K562 (cell line): ENCODE measurements around the gene VMP1. TPM values are rescaled to one million over a fixed set of nuclear protein-coding genes. Genes with fewer than 3 reads are reported as not detected.

ENCODE experiments used
- CHD7 ChIP-seq: fragments of 200-600 bp; sonication (generic); IDR thresholded peaks from one replicate; pipeline ENCODE4 v1.6.1; 2012; ENCODE audit warnings: mild to moderate bottlenecking, low read depth, low read length, inconsistent platforms
- JUN ChIP-seq, 2 experiments: sonication (generic) in 1 of 2; formaldehyde crosslinking in 1 of 2; IDR thresholded peaks; 2 replicates each; pipeline versions ENCODE4 v1.6.1 to v1.8.0; 2012 to 2022; ENCODE audit warnings: borderline replicate concordance in 2 of 2, mild to moderate bottlenecking in 2 of 2, improper control_type of control experiment in 1 of 2, low read depth in 1 of 2, low read length in 1 of 2, missing genetic modification reagents in 1 of 2
- THRA ChIP-seq: fragments of 450-650 bp; IDR thresholded peaks from 2 replicates; pipeline ENCODE4 v1.6.1; 2017; ENCODE audit warnings: mild to moderate bottlenecking, moderate library complexity
- YY1 ChIP-seq, 3 experiments: IDR thresholded peaks; 2 replicates each; pipeline ENCODE4 v1.6.1; 2011; ENCODE audit warnings: low read length in 2 of 3, mild to moderate bottlenecking in 2 of 3, moderate library complexity in 2 of 3, borderline replicate concordance in 1 of 3, control low read depth in 1 of 3, low read depth in 1 of 3; ENCODE audit not compliant: insufficient read depth in 3 of 3, insufficient replicate concordance in 2 of 3, control insufficient read depth in 1 of 3, insufficient read length in 1 of 3; ENCODE audit errors: extremely low read depth in 1 of 3
- polyA plus RNA-seq, 8 experiments: library from polyadenylated mRNA; depleted of rRNA in 4 of 8; stranded (reverse) in 5 of 8; unstranded in 3 of 8; fragments of >200 nt; fragmentation: Nextera tagmentation in 2 of 8; fragmentation: Illumina TruSeq in 1 of 8; extraction: Ambion mirVana in 2 of 8; extraction: Trizol in 1 of 8; gene quantifications; 2 replicates each; pipeline versions ENCODE4 v1.2.1 to v1.2.3, GENCODE V29; 2011 to 2014; ENCODE audit warnings: inconsistent platforms in 1 of 8, missing spikeins in 1 of 8
- total RNA-seq, 7 experiments: library from RNA; depleted of rRNA in 6 of 7; stranded (reverse); fragments of >200 nt in 6 of 7; fragmentation: Illumina TruSeq in 2 of 7; extraction: Trizol in 2 of 7; gene quantifications; 2 replicates each; pipeline versions ENCODE4 v1.2.1 to v1.2.3, GENCODE V29; 2011 to 2021; ENCODE audit warnings: low replicate concordance in 1 of 7
- TF ChIP-seq, protein P1 (sequence below): fragments of 250-450 bp; sonication (Bioruptor Pico); IDR thresholded peaks from 2 replicates; pipeline ENCODE4 v1.4.0; 2020; ENCODE audit warnings: mild to moderate bottlenecking
- TF ChIP-seq, protein P2 (sequence below): sonication (generic); IDR thresholded peaks from 2 replicates; pipeline ENCODE4 v1.6.1; 2016
- TF ChIP-seq, protein P3 (sequence below): fragments of 250-450 bp; sonication (Bioruptor Pico); IDR thresholded peaks from 2 replicates; pipeline ENCODE4 v1.8.0; 2022; ENCODE audit warnings: inconsistent platforms

Gene VMP1
- total and polyA plus RNA-seq, 9 of the 15 experiments (the other 6 are each of a cell fraction or from before 2014, with no cell fraction given) = 123 to 304 (median 151) TPM

DNA sequence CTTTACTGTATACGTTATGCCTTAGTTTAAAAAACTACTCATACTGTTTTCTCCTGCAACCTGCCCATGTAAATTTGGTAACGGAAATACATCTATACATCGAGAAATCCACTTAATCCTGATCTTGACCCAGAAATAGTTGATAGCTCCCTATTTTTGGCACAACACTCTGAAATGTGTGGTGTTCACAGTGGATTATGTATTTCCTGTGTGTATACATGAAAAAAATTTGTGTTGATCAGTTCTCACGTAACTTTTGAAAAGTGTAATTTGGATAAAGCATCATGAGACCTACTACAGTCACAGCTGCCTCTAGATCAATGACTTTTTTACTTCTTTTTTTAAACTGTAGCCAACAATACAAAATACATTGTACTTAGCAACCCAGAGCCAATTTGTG lies 90.7 kb downstream of the VMP1 start (continued):
- no peak for TF ChIP-seq CHD7
- no peak for TF ChIP-seq JUN (IDR thresholded peaks at IDR 0.05; ENCODE audit: borderline replicate concordance, low read depth, low read length)
- no peak for TF ChIP-seq JUN (CRISPR knock-in tag; IDR thresholded peaks at IDR 0.05; ENCODE audit: borderline replicate concordance)
- TF ChIP-seq, protein P1, sequence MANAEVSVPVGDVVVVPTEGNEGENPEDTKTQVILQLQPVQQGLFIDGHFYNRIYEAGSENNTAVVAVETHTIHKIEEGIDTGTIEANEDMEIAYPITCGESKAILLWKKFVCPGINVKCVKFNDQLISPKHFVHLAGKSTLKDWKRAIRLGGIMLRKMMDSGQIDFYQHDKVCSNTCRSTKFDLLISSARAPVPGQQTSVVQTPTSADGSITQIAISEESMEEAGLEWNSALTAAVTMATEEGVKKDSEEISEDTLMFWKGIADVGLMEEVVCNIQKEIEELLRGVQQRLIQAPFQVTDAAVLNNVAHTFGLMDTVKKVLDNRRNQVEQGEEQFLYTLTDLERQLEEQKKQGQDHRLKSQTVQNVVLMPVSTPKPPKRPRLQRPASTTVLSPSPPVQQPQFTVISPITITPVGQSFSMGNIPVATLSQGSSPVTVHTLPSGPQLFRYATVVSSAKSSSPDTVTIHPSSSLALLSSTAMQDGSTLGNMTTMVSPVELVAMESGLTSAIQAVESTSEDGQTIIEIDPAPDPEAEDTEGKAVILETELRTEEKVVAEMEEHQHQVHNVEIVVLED (CRISPR knock-in tag) = no peak
- TF ChIP-seq THRA = no peak
- no peak for TF ChIP-seq YY1 (IDR thresholded peaks at IDR 0.05; ENCODE audit: borderline replicate concordance in 1 of 3, control insufficient read depth in 1 of 3, extremely low read depth in 1 of 3, insufficient read depth in 3 of 3, insufficient read length in 1 of 3, insufficient replicate concordance in 2 of 3, low read depth in 1 of 3, low read length in 2 of 3)
- TF ChIP-seq, protein P2, sequence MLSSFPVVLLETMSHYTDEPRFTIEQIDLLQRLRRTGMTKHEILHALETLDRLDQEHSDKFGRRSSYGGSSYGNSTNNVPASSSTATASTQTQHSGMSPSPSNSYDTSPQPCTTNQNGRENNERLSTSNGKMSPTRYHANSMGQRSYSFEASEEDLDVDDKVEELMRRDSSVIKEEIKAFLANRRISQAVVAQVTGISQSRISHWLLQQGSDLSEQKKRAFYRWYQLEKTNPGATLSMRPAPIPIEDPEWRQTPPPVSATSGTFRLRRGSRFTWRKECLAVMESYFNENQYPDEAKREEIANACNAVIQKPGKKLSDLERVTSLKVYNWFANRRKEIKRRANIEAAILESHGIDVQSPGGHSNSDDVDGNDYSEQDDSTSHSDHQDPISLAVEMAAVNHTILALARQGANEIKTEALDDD = no peak
- TF ChIP-seq, protein P3, sequence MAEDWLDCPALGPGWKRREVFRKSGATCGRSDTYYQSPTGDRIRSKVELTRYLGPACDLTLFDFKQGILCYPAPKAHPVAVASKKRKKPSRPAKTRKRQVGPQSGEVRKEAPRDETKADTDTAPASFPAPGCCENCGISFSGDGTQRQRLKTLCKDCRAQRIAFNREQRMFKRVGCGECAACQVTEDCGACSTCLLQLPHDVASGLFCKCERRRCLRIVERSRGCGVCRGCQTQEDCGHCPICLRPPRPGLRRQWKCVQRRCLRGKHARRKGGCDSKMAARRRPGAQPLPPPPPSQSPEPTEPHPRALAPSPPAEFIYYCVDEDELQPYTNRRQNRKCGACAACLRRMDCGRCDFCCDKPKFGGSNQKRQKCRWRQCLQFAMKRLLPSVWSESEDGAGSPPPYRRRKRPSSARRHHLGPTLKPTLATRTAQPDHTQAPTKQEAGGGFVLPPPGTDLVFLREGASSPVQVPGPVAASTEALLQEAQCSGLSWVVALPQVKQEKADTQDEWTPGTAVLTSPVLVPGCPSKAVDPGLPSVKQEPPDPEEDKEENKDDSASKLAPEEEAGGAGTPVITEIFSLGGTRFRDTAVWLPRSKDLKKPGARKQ (CRISPR knock-in tag) = no peak
